HG03025 (cell line): ENCODE data around the gene MB.

ENCODE experiments used
- ATAC-seq: cut with Tn5 transposase; IDR thresholded peaks from one replicate; pipeline ENCODE4 v1.9.1; 2021; ENCODE audit warnings: mild to moderate bottlenecking, moderate library complexity; ENCODE audit not compliant: unreplicated experiment, low FRiP score

Gene MB

GRCh38 chr22:35600476-35600875 is 16.7 kb downstream of the MB start:
- no peak for ATAC-seq

- ATAC-seq: no peak
Measured at GRCh38 chr22:35599364-35599763, 17.8 kb downstream of the MB start.

DNA sequence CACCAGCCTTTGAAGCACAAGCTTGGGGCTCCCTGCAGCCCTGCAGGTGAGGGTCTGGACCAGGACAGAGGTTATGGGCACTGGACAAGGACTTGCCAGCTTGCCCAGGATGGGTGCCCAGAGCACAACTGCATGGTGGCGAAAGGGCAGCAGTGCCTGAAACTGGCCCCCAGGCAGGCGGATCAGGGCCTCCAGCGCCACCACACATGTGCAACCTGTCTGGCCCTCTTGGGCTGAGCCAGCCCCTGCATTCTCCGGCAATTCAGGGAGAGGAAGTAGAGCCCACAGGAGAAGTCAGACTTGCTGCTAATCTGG is 18.8 kb downstream of the MB start:
- no peak for ATAC-seq

- ATAC-seq: no peak
Measured at GRCh38 chr22:35597692-35598395, 19.3 kb downstream of the MB start.

DNA sequence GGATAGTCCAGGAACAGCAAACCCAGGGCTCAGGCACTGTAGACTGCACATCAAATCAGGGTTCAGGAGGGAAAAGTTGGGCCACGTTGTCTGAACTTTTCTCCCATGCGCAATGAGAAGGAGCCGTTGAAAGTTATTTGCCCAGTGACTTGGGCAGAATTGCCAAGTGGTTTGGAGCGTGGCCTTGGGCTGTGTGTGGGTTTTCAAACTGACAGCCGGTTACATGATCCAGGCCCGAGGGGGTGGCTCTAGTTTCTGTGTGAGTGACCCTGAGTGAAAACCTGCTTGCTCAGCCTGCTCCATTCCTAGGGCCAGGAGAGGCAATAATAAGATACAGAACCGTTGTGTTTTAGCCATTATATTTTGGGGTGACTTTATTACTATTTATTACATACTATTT is 20.3 kb downstream of the MB start:
- no peak for ATAC-seq

DNA sequence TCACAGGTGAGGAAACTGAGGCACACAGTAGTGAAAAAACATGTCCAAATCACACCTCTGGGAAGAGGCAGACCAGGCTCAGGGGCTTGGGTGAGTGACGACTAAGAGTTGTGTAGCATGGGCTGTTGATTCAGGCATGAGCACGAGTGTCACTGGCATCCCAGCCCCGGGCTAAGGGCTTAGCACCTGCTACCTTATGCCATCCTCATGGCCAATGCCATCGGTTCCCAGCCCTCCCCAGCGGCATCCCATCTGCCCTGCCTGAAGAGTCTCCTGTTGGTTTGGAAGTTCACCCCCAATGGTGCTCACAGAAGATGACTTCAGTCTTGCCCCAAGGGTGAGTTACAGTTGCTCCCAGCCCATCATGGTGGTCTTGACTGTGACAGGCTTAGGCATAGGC is 22.4 kb downstream of the MB start:
- ATAC-seq: no peak

- ATAC-seq: no peak
Measured at GRCh38 chr22:35593891-35594470, 23.1 kb downstream of the MB start.

GRCh38 chr22:35593071-35593890 is 23.8 kb downstream of the MB start:
- no peak for ATAC-seq

DNA sequence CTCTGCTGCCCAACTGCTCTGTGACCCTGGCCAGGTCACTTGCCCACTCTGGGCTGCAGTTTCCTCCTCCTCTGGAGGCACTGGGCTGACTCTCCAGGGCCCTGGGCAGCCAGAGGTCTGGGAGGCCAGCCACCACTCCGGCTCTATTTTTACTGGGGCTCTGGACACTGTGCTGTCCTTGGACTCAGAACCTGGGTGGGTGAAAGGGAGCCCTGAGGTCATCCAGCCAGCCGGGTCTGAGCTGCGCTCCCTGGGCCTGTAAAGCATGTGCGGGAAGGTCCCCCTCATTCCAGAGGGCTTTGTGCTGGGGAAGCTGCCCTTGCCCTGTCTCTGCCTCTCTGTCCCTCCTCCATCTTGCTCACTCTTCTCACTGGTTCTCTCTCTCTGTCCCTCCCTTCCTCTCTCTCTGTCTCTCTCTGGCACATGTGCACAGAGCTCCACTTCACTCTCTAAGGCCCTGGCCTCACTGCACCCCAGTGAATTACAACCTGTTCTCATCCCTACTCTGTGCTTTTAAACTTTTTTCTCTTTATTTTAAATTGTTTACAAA is 24.6 kb downstream of the MB start:
- ATAC-seq: no peak

DNA sequence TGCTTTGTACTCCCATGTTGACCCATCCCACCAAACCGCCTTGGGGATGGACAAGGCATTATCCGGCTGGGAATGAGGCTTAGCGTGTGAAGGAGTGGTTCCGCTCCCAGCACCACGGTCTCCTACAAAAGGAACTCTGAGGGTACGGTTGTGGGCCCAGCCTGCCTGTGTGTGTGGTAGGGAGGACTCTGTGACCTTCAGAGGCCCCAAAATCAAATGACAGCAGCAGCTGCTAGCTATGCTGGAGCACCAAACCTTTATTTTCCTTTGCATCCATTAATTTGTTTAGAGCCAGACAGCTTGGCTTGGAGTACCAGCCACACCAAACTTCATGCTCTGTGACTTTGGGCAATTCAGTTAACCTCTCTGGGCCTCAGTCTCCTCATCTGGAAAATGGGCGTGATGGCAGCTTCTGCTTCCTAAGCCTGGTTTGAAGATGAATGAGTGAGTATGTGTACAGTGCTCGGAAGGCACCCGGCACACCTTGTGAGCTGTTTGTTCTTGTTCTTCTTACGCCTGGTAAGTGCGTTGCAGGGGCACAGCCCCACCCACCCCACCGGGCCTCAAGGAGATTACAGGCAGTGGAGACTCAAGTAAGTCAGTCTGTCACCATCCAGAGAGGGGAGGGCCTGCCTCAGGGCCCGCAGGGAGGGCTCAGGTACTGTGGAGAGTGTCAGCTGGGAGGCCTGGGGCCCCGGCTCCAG is 25.3 kb downstream of the MB start:
- no peak for ATAC-seq

DNA sequence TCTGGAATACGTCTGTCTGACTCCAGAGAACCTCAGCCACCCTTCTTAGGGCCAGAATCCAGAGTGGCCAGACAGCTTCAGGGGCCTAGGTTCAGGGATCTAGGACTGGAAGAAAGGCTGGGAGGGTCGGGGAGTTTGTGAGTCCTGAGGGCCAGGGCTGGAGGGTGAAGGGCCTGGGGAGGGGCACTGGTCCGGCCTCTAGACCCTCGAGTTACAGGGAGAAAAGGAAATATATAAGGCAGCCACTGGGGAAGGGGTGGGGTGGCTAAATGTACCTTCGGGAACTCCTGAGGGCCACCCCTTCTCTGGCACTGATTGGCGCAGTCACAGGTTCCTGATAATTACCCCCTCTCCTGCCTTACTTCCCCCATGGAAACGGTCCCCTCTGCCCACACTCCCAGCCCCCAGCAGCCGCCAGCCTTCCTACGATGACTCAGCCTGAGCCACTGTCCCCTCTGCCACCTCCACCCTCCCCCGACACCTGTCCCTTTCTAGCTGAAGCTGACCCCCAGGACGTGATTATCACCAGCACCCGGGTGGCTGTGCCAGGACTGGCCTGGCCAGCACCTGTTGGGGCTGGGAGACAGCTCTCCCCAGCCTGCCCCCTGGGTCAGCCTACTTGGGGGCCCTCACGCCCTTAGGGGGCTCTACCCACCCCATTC is 26.4 kb downstream of the MB start:
- no peak for ATAC-seq

DNA sequence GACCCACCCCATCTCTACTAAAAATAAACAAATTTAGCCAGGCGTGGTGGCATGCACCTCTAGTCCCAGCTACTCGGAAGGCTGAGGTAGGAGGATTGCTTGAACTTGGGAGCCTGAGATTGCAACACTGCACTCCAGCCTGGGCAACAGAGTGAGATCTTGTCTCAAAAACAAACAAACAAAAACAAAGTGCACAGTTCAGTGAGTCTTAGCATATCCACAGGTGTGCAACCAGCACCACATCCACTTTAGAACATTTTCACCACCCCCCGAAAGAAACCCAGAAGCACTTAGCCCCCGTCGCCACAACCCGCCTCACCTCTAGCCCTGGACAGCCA is 27.4 kb downstream of the MB start:
- no peak for ATAC-seq

DNA sequence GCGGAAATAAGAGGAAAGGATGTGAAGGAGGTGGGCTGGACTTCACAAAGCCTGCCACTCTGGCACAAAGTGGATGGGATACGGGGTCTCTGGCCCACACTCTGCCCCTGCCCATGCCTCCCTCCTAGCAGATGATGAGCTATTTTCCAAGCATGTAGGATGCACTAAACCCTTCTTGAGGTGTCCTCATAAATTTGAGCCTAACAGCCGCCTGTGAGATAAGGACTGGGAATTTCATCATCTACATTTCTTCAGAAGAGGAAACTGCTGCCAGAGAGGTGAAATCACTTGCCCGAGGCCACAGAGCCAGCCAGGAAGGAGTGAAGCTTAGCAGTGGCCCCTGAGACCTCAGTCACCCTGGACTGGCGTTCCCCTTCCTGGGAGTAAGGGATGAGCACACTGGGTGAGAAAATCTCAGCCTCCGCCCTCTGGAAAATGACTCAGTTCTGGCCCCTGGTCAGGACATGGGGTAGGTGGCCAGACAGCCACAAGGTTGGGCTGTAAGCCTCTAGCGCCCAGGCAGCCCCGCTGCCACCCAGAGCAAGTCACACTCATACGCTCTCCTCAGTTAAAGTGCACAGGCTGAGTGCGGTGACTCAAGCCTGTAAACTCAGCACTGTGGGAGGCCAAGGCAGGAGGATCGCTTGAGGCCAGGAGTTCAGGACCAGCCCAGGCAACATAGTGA is 27.9 kb downstream of the MB start:
- ATAC-seq: no peak

GRCh38 chr22:35587896-35588295 is 29.2 kb downstream of the MB start:
- no peak for ATAC-seq

- ATAC-seq: no peak
Measured at GRCh38 chr22:35587447-35587870, 29.7 kb downstream of the MB start.

DNA sequence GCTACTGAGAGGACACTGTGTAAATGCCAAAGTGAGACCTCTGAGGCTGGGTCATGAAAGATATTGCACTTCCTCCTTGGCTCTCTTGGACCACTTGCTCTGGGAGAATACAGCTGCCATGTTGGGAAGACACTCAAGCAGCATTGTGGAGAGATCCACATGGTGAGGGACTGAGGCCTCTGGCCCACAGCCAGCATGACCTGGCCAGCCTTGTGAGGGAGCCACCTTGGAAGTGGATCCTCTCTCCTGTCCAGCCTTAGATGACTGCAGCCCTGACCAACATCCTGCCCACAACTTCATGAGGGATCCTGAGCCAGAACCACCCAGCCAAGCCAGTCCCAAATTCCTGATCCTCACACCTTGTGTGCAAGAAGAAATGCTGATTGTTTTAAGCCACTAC is 30.4 kb downstream of the MB start:
- ATAC-seq: no peak

- no peak for ATAC-seq
Measured at GRCh38 chr22:35582861-35583670, 34.1 kb downstream of the MB start.

GRCh38 chr22:35582218-35582860 is 34.8 kb downstream of the MB start:
- no peak for ATAC-seq

- ATAC-seq: no peak
Measured at GRCh38 chr22:35581023-35581413, 36.1 kb downstream of the MB start.
